Left colon (tissue), 2 donors: ENCODE results near the gene ZCCHC12. TPM values are rescaled to one million over a fixed set of nuclear protein-coding genes. Genes with fewer than 3 reads are reported as not detected.
"Not testable (repeated sequence)": the region's sequence is repeated elsewhere in the genome, so short reads cannot be mapped to it uniquely, and the experiment has no call there.

Experiments used
- ATAC-seq: fragments of 200-7000 bp; cut with Tn5 transposase; one replicate; pipeline ENCODE4 v1.9.1; 2020; ENCODE audit warnings: mild to moderate bottlenecking, moderate library complexity
- DNase-seq, 2 donors: peaks; one replicate each; pipeline ENCODE4 v3.0.0-alpha.2; 2020
- intact Hi-C, 2 donors: fragments of 100-400 bp; cut with DNase I in 1 of 2; cut with micrococcal nuclease in 1 of 2; formaldehyde crosslinking; loops; one replicate each; pipeline versions ENCODE4 v1.11.2 to v1.14.0; 2022; cut with DNase I, micrococcal nuclease
- long read RNA-seq: library from polyadenylated mRNA; unstranded; transcript quantifications from one replicate; pipeline ENCODE4 v2.0.0, GENCODE V29; 2021
- total RNA-seq, 2 donors: library from RNA; stranded (reverse); fragmentation: NEBNext Ultra II Directional; extraction: Animal tissue kit (Norgen Biotek cat#: 25700); gene quantifications; one replicate each; pipeline ENCODE4 v1.2.1, GENCODE V29; 2021
- donor health status: DM: no; HTN: no; CAD: no.
- donor health status: DM: yes; HTN: yes; CAD: no.

Gene ZCCHC12
- total RNA-seq: under 1 TPM in 1 of 2 donors, not detected in 1; 0.20 TPM
- long read RNA-seq, partial matches to known transcripts: 0 of 1 reads
- long read RNA-seq, other reads (novel, unspliced or antisense): 0 of 1 reads

- intact Hi-C loops: no loop called here
- DNase-seq: peak; percentile 29 to 31
- ATAC-seq: peak; percentile 44
Observed at GRCh38 chrX:118823263-118824172, at the start of gene ZCCHC12. Gene ZCCHC12 (plus strand): TSS chrX:118823824. CDS start chrX:118825245, 1,421 bp downstream.

GRCh38 chrX:118779581-118779980, 44.0 kb upstream of the ZCCHC12 start:
- DNase-seq: no peak
- no peak for ATAC-seq
- intact Hi-C loops: no loop called here

GRCh38 chrX:118780509-118780908, 43.1 kb upstream of the ZCCHC12 start:
- intact Hi-C loops: no loop called here
- DNase-seq: no peak
- ATAC-seq: no peak

GRCh38 chrX:118780911-118781310, 42.7 kb upstream of the ZCCHC12 start:
- ATAC-seq (no peak), DNase-seq (no peak)
- intact Hi-C loops: no loop called here

GRCh38 chrX:118795528-118796280, 27.9 kb upstream of the ZCCHC12 start:
- DNase-seq (no peak), ATAC-seq (no peak)

GRCh38 chrX:118802857-118803256, 20.8 kb upstream of the ZCCHC12 start:
- no peak for DNase-seq
- peak; percentile 56 for ATAC-seq
- intact Hi-C loops: no loop called here

More at GRCh38 chrX:118795528-118796280, 27.9 kb upstream of the ZCCHC12 start:
- intact Hi-C loops: no loop called here

GRCh38 chrX:118807151-118808017, 16.2 kb upstream of the ZCCHC12 start:
- DNase-seq (peak in 1 of 2 donors; percentile 18), ATAC-seq (peak; percentile 59)

GRCh38 chrX:118817257-118817656, 6.4 kb upstream of the ZCCHC12 start:
- ATAC-seq, intact Hi-C loops, DNase-seq: not testable (repeated sequence)

More at GRCh38 chrX:118807151-118808017, 16.2 kb upstream of the ZCCHC12 start:
- intact Hi-C loops: loop anchor here in 1 of 2 donors (5.0 kb wide), 1 partner anchor 165 kb away; no protein-coding TSS in a partner anchor

GRCh38 chrX:118824173-118824730, 628 bp downstream of the ZCCHC12 start:
- no peak for DNase-seq
- intact Hi-C loops: no loop called here
- ATAC-seq: no peak

GRCh38 chrX:118825227-118825626, 1.6 kb downstream of the ZCCHC12 start:
- no peak for DNase-seq

GRCh38 chrX:118839334-118839958, 15.8 kb downstream of the ZCCHC12 start:
- ATAC-seq (peak; percentile 94), DNase-seq (peak; percentile 67 to 83)
- intact Hi-C loops: no loop called here

More at GRCh38 chrX:118825227-118825626, 1.6 kb downstream of the ZCCHC12 start:
- ATAC-seq: no peak
- intact Hi-C loops: no loop called here

- DNase-seq (no peak), ATAC-seq (peak; percentile 74)
- intact Hi-C loops: loop anchor here in 1 of 2 donors (10.0 kb wide), 2 partner anchors 157 to 217 kb away; no protein-coding TSS in a partner anchor
Observed at GRCh38 chrX:118847676-118848075, 24.1 kb downstream of the ZCCHC12 start.

GRCh38 chrX:118853596-118853995, 30.0 kb downstream of the ZCCHC12 start:
- intact Hi-C loops: no loop called here
- DNase-seq: no peak
- ATAC-seq: no peak

- no peak for ATAC-seq
- no peak for DNase-seq
- intact Hi-C loops: no loop called here
Observed at GRCh38 chrX:118855681-118856310, 32.2 kb downstream of the ZCCHC12 start.

- ATAC-seq (no peak), DNase-seq (no peak)
- intact Hi-C loops: no loop called here
Observed at GRCh38 chrX:118857006-118857405, 33.4 kb downstream of the ZCCHC12 start.

- intact Hi-C loops: no loop called here
- DNase-seq (no peak), ATAC-seq (peak; percentile 45)
Observed at GRCh38 chrX:118861338-118861737, 37.7 kb downstream of the ZCCHC12 start.

- ATAC-seq (no peak), DNase-seq (no peak)
- intact Hi-C loops: no loop called here
Observed at GRCh38 chrX:118862091-118862490, 38.5 kb downstream of the ZCCHC12 start.
